Trophoblast cell (in vitro differentiated cells and primary cell): Measurements from ENCODE around the gene OPCML.

ENCODE experiments used
- DNase-seq, 2 donors: peaks; one replicate each; pipeline ENCODE4 v3.0.0-alpha.2; 2016
- H2AFZ ChIP-seq: 2 replicates; pipeline ENCODE4 v1.6.1; 2013; ENCODE audit warnings: low read length, moderate library complexity, mild to moderate bottlenecking; ENCODE audit not compliant: insufficient read depth, poor library complexity
- H2AK5ac ChIP-seq: 2 replicates; pipeline ENCODE4 v1.6.1; 2013; ENCODE audit warnings: mild to moderate bottlenecking, low read length
- H2BK120ac ChIP-seq: 2 replicates; pipeline ENCODE4 v1.6.1; 2013; ENCODE audit warnings: low read length, mild to moderate bottlenecking, moderate library complexity; ENCODE audit not compliant: insufficient read depth, poor library complexity
- H2BK12ac ChIP-seq: 2 replicates; pipeline ENCODE4 v1.6.1; 2013; ENCODE audit warnings: mild to moderate bottlenecking, low read length, moderate library complexity
- H2BK5ac ChIP-seq: 2 replicates; pipeline ENCODE4 v1.6.1; 2013; ENCODE audit warnings: low read length, low read depth, moderate library complexity, mild to moderate bottlenecking; ENCODE audit not compliant: poor library complexity
- H3K14ac ChIP-seq: 2 replicates; pipeline ENCODE4 v1.6.1; 2013; ENCODE audit warnings: mild to moderate bottlenecking, low read length
- H3K18ac ChIP-seq: 2 replicates; pipeline ENCODE4 v1.6.1; 2013; ENCODE audit warnings: mild to moderate bottlenecking, low read length
- H3K23ac ChIP-seq: 2 replicates; pipeline ENCODE4 v1.6.1; 2013; ENCODE audit warnings: low read length
- H3K27ac ChIP-seq: 2 replicates; pipeline ENCODE4 v1.5.1; 2013; ENCODE audit warnings: low read depth, mild to moderate bottlenecking, inconsistent platforms, low read length, moderate library complexity
- H3K27me3 ChIP-seq: 2 replicates; pipeline ENCODE4 v1.6.1; 2013; ENCODE audit warnings: inconsistent platforms, mild to moderate bottlenecking, low read length, moderate library complexity; ENCODE audit not compliant: insufficient read depth
- H3K36me3 ChIP-seq, 2 experiments: 1 replicate in 1 of 2; 2 replicates in 1 of 2; pipeline ENCODE4 v1.6.1; 2013; ENCODE audit warnings: low read length in 2 of 2, mild to moderate bottlenecking in 2 of 2, moderate library complexity in 1 of 2; ENCODE audit not compliant: insufficient read depth in 2 of 2, control insufficient read depth in 1 of 2
- H3K4ac ChIP-seq: 2 replicates; pipeline ENCODE4 v1.6.1; 2013; ENCODE audit warnings: low read depth, mild to moderate bottlenecking, low read length, moderate library complexity
- H3K4me1 ChIP-seq, 2 experiments: 1 replicate in 1 of 2; 2 replicates in 1 of 2; pipeline ENCODE4 v1.6.1; 2013; ENCODE audit warnings: low read length in 2 of 2, mild to moderate bottlenecking in 2 of 2, moderate library complexity in 1 of 2; ENCODE audit not compliant: insufficient read depth in 2 of 2, control insufficient read depth in 1 of 2
- H3K4me2 ChIP-seq: 2 replicates; pipeline ENCODE4 v1.6.1; 2013; ENCODE audit warnings: inconsistent platforms, mild to moderate bottlenecking, low read length, moderate library complexity
- H3K4me3 ChIP-seq: 2 replicates; pipeline ENCODE4 v1.5.1; 2013; ENCODE audit warnings: mild to moderate bottlenecking, low read depth, low read length, inconsistent platforms
- H3K79me1 ChIP-seq: one replicate; pipeline ENCODE4 v1.6.1; 2013; ENCODE audit warnings: low read length
- H3K79me2 ChIP-seq: 2 replicates; pipeline ENCODE4 v1.6.1; 2013; ENCODE audit warnings: low read length, mild to moderate bottlenecking; ENCODE audit not compliant: control insufficient read depth, insufficient read depth, poor library complexity
- H3K9ac ChIP-seq: 2 replicates; pipeline ENCODE4 v1.6.1; 2013; ENCODE audit warnings: mild to moderate bottlenecking, low read length
- H3K9me3 ChIP-seq: 2 replicates; pipeline ENCODE4 v1.6.1; 2013; ENCODE audit warnings: low read depth, mild to moderate bottlenecking, control low read depth, inconsistent platforms, low read length; ENCODE audit not compliant: insufficient read depth
- H4K12ac ChIP-seq: 2 replicates; pipeline ENCODE4 v1.6.1; 2013; ENCODE audit warnings: low read depth, mild to moderate bottlenecking, low read length, moderate library complexity
- H4K8ac ChIP-seq: 2 replicates; pipeline ENCODE4 v1.6.1; 2013; ENCODE audit warnings: low read depth, mild to moderate bottlenecking, low read length, moderate library complexity
- H4K91ac ChIP-seq: one replicate; pipeline ENCODE4 v1.6.1; 2013; ENCODE audit warnings: low read depth, mild to moderate bottlenecking, low read length, moderate library complexity
- WGBS: extraction: QIAGEN DNeasy Blood & Tissue Kit; methylation state at CpG from one replicate; pipeline ENCODE4 v1.1.7; 2013; ENCODE audit warnings: missing lambda C conversion rate; ENCODE audit not compliant: insufficient read length, insufficient coverage; ENCODE audit errors: extremely low coverage; 5-methylcytosine and 5-hydroxymethylcytosine counted together

Gene OPCML

DNA sequence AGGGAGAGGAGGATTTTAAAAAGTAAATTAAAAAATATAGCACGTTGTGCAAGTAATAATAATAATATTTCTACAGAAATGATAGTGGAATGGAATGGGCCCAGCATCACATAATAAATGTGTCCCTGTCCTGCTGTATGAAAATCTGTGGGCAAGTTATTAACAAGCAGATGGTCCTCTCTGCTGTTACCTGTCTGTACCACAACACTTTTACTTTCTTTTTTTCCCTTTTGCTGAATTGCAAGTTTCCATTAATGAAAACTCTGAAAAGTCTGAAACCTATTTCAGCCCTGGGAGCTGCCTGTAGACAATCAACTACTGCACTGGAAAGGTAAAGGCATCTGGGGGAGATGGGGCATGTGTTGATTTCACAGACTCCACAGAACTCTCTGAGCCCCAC is 937.1 kb downstream of the OPCML start:
- no CpG with 5 or more reads among the region's 1 CpG for WGBS
- no peak overlapping the region for H2BK5ac ChIP-seq

DNA sequence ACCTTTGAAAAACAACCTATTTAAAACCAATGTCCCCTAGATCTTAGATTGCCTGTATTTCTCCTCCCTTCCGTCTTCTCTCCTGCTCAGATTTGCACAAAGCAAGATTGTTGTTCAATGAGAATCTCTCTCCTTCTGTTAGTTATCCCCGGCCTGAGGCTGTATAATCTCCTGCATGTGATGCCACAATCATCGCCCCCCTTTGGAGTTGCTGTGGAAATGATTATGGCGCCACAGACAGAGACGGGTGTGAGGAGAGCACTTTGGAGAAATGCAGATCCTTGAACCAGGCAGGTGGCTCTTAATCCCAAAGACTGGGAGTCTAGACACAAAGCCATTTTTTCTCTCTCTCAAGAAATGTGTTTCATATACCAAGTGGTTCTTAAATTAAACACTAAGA is 941.3 kb downstream of the OPCML start:
- H2AFZ ChIP-seq = no peak overlapping the region
- no peak overlapping the region for H4K12ac ChIP-seq
- no peak overlapping the region for H3K9ac ChIP-seq
- no peak overlapping the region for H3K27ac ChIP-seq
- no peak overlapping the region for H2AK5ac ChIP-seq
- H3K27me3 ChIP-seq = no peaks in the 10 kb centered on the region
- H3K4me2 ChIP-seq = no peak overlapping the region
- no peak overlapping the region for H3K4me3 ChIP-seq
- H3K79me2 ChIP-seq = no peaks in the 10 kb centered on the region
- no peaks in the 10 kb centered on the region for H3K79me1 ChIP-seq
- H3K4ac ChIP-seq = no peak overlapping the region
- no peak for DNase-seq
- H4K91ac ChIP-seq = no peak overlapping the region
- no peak overlapping the region for H2BK120ac ChIP-seq
- H3K14ac ChIP-seq = no peak overlapping the region
- WGBS = no CpG with 5 or more reads among the region's 5 CpGs
- peaks cover 4 to 8% of the 10 kb centered on the region in 2 experiments for H3K4me1 ChIP-seq
- no peak overlapping the region for H2BK12ac ChIP-seq
- no peak overlapping the region for H4K8ac ChIP-seq
- H3K18ac ChIP-seq = no peak overlapping the region
- H3K9me3 ChIP-seq = no peaks in the 10 kb centered on the region
- no peaks in the 10 kb centered on the region for H3K36me3 ChIP-seq
- H2BK5ac ChIP-seq = no peak overlapping the region
- no peak overlapping the region for H3K23ac ChIP-seq

More for the DNA sequence above, 937.1 kb downstream of the OPCML start:
- Histone ChIP-seq H2AFZ (no peak overlapping the region), H3K36me3 (no peaks in the 10 kb centered on the region), H3K27ac (no peak overlapping the region), H3K4me1 (no peaks in the 10 kb centered on the region), H3K9me3 (no peaks in the 10 kb centered on the region), H2AK5ac (no peak overlapping the region), H3K9ac (no peak overlapping the region), H3K79me1 (no peaks in the 10 kb centered on the region), H3K14ac (no peak overlapping the region), H4K8ac (no peak overlapping the region), H3K18ac (no peak overlapping the region), H3K4ac (no peak overlapping the region), H2BK12ac (no peak overlapping the region), H3K79me2 (no peaks in the 10 kb centered on the region), H2BK120ac (no peak overlapping the region), H3K23ac (no peak overlapping the region), H3K4me3 (no peak overlapping the region), H4K91ac (no peak overlapping the region), H3K27me3 (no peaks in the 10 kb centered on the region), H4K12ac (no peak overlapping the region), H3K4me2 (no peak overlapping the region)
- no peak for DNase-seq

DNA sequence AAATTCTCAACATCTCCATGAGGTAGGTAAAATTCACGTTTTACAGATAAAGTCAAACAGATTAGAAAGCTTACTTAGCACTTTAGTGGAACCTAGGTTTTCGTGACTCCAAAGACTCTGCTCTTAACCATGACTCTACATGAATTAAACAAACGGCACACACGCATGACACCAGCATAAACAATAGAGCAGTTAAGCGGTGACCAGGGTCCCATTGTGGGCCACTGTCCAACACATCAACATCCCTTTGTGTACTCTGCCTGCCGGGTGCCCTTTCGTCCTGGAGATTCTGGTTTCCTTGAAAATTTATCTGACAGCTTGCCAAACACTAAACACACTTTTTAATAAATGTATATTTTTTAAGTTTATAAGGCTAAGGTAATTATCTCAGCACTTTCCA is 941.7 kb downstream of the OPCML start:
- no peak overlapping the region for H3K4me3 ChIP-seq
- H3K79me2 ChIP-seq = no peaks in the 10 kb centered on the region
- no CpG with 5 or more reads among the region's 7 CpGs for WGBS
- no peak overlapping the region for H3K23ac ChIP-seq
- no peak overlapping the region for H2BK5ac ChIP-seq
- H3K4ac ChIP-seq = no peak overlapping the region
- H3K79me1 ChIP-seq = no peaks in the 10 kb centered on the region
- H2BK120ac ChIP-seq = no peak overlapping the region
- H3K9me3 ChIP-seq = no peaks in the 10 kb centered on the region
- no peaks in the 10 kb centered on the region for H3K27me3 ChIP-seq
- no peak overlapping the region for H3K9ac ChIP-seq
- H2BK12ac ChIP-seq = no peak overlapping the region
- H2AK5ac ChIP-seq = no peak overlapping the region
- no peak overlapping the region for H2AFZ ChIP-seq
- H3K27ac ChIP-seq = no peak overlapping the region
- H4K12ac ChIP-seq = no peak overlapping the region
- H3K4me1 ChIP-seq = peaks cover 4 to 8% of the 10 kb centered on the region in 2 experiments
- H4K91ac ChIP-seq = no peak overlapping the region
- H4K8ac ChIP-seq = no peak overlapping the region
- no peaks in the 10 kb centered on the region for H3K36me3 ChIP-seq
- H3K18ac ChIP-seq = no peak overlapping the region
- H3K4me2 ChIP-seq = no peak overlapping the region
- no peak for DNase-seq
- no peak overlapping the region for H3K14ac ChIP-seq

DNA sequence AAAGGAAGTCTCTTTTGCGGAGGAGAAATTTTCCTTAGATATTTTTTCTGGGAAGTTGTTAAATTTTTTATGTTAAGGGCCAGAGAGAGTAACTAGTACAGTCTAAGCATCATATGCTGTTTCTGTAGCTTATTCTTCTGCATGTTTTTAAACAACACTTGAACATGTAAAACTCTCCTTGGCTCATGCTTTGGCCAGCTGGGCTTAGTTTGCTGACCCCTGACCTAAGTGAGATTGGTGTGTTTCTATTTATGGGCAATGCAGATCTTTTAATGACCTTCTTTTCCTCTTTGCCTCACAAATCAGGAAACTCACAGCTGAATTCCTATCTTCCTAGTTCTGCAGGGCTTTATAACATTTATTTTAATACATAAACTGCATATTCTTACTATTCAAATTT is 942.5 kb downstream of the OPCML start:
- Histone ChIP-seq H3K23ac (no peak overlapping the region), H4K12ac (no peak overlapping the region), H3K27ac (no peak overlapping the region), H3K9me3 (no peaks in the 10 kb centered on the region), H3K9ac (no peak overlapping the region), H2AFZ (no peak overlapping the region), H3K4ac (no peak overlapping the region), H3K79me1 (no peaks in the 10 kb centered on the region), H2BK5ac (no peak overlapping the region), H3K18ac (no peak overlapping the region), H3K36me3 (no peaks in the 10 kb centered on the region), H2BK12ac (no peak overlapping the region), H2AK5ac (no peak overlapping the region), H3K4me2 (no peak overlapping the region), H4K91ac (no peak overlapping the region), H2BK120ac (no peak overlapping the region), H3K27me3 (no peaks in the 10 kb centered on the region), H3K4me3 (no peak overlapping the region), H3K14ac (no peak overlapping the region), H3K4me1 (peaks cover 4 to 8% of the 10 kb centered on the region in 2 experiments), H4K8ac (no peak overlapping the region), H3K79me2 (no peaks in the 10 kb centered on the region)
- no peak for DNase-seq
- WGBS = no CpG with 5 or more reads among the region's 1 CpG
